Measurements from ENCODE around the gene ZBTB20.

- TF ChIP-seq CTCF (IDR thresholded peaks at IDR 0.05; ENCODE audit: poor library complexity, severe bottlenecking): no peak
- TF ChIP-seq POLR2AphosphoS5 (IDR thresholded peaks at IDR 0.05): no peak
- no peak for TF ChIP-seq EP300 (conservative IDR thresholded peaks at IDR 0.05; ENCODE audit: poor library complexity, severe bottlenecking)
- TF ChIP-seq EZH2 (IDR thresholded peaks at IDR 0.05; ENCODE audit: borderline replicate concordance, insufficient read depth, low read length, poor library complexity, severe bottlenecking): no peak
- TF ChIP-seq REST (IDR thresholded peaks at IDR 0.05; ENCODE audit: borderline replicate concordance): no peak
- TF ChIP-seq SMC3 (conservative IDR thresholded peaks at IDR 0.05; ENCODE audit: poor library complexity): no peak
- TF ChIP-seq RAD21 (conservative IDR thresholded peaks at IDR 0.05): no peak
Observed at GRCh38 chr3:114428044-114428595, 719.0 kb downstream of the ZBTB20 start.

Measured in neural cell (in vitro differentiated cells).